ENCODE data around the gene PARD3. TPM values are rescaled to one million over a fixed set of nuclear protein-coding genes. Genes with fewer than 3 reads are reported as not detected.

PARD3 gene
- total RNA-seq, 1 donor from 2014 or later: 1.7 TPM

- no peaks in the 10 kb centered on the region for H3K4me1 Mint-ChIP-seq (ENCODE audit: low read depth)
- peaks cover 10% of the 10 kb centered on the region for H3K27me3 Mint-ChIP-seq (ENCODE audit: insufficient read depth)
- H3K9me3 Mint-ChIP-seq: no peaks in the 10 kb centered on the region
- intact Hi-C loops (cut with micrococcal nuclease): no loop called here
- no peak overlapping the region for H3K27ac Mint-ChIP-seq
- H3K36me3 Mint-ChIP-seq (ENCODE audit: low read depth): no peaks in the 10 kb centered on the region
- DNase-seq (ENCODE audit: low spot score): no peak
- no peak overlapping the region for H3K4me3 Mint-ChIP-seq
These were observed 666.8 kb downstream of the PARD3 start for GRCh38 chr10:34148305-34148657.

GRCh38 chr10:34147641-34148304, 667.3 kb downstream of the PARD3 start:
- Mint-ChIP-seq H3K36me3 (ENCODE audit: low read depth) (no peaks in the 10 kb centered on the region), H3K27ac (no peak overlapping the region), H3K4me3 (no peak overlapping the region), H3K9me3 (no peaks in the 10 kb centered on the region), H3K27me3 (ENCODE audit: insufficient read depth) (peaks cover 10% of the 10 kb centered on the region), H3K4me1 (ENCODE audit: low read depth) (no peaks in the 10 kb centered on the region)
- DNase-seq (ENCODE audit: low spot score): no peak
- intact Hi-C loops (cut with micrococcal nuclease): no loop called here

GRCh38 chr10:34145715-34146114, 669.4 kb downstream of the PARD3 start:
- H3K36me3 Mint-ChIP-seq (ENCODE audit: low read depth): no peaks in the 10 kb centered on the region
- intact Hi-C loops (cut with micrococcal nuclease): no loop called here
- H3K27me3 Mint-ChIP-seq (ENCODE audit: insufficient read depth): peaks cover 10% of the 10 kb centered on the region
- H3K4me1 Mint-ChIP-seq (ENCODE audit: low read depth): no peaks in the 10 kb centered on the region
- H3K4me3 Mint-ChIP-seq: no peak overlapping the region
- no peaks in the 10 kb centered on the region for H3K9me3 Mint-ChIP-seq
- H3K27ac Mint-ChIP-seq: no peak overlapping the region
- no peak for DNase-seq (ENCODE audit: low spot score)

DNA sequence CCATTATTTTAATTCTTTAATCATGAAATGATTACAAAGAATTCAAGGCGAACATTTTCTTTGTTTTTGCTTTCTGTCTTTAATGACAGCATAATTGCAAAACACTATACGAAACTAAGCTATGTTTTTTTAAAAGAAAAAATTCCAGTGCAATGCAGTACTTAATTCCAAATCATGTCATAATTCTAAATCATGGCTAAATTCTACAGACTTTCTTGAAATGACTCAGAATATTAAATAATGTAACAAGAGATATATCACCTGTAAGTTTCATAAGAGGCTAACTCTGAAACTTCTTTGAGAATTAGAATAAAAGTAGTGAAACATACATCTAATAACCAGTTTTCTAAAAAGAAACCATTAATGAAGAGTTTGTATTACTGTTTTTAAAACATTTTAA, 671.6 kb downstream of the PARD3 start:
- DNase-seq (ENCODE audit: low spot score): no peak
- H3K4me1 Mint-ChIP-seq (ENCODE audit: low read depth): no peaks in the 10 kb centered on the region
- no peaks in the 10 kb centered on the region for H3K36me3 Mint-ChIP-seq (ENCODE audit: low read depth)
- peaks cover 12% of the 10 kb centered on the region for H3K27me3 Mint-ChIP-seq (ENCODE audit: insufficient read depth)
- intact Hi-C loops (cut with micrococcal nuclease): no loop called here
- no peak overlapping the region for H3K4me3 Mint-ChIP-seq
- H3K27ac Mint-ChIP-seq: no peak overlapping the region
- no peaks in the 10 kb centered on the region for H3K9me3 Mint-ChIP-seq

DNA sequence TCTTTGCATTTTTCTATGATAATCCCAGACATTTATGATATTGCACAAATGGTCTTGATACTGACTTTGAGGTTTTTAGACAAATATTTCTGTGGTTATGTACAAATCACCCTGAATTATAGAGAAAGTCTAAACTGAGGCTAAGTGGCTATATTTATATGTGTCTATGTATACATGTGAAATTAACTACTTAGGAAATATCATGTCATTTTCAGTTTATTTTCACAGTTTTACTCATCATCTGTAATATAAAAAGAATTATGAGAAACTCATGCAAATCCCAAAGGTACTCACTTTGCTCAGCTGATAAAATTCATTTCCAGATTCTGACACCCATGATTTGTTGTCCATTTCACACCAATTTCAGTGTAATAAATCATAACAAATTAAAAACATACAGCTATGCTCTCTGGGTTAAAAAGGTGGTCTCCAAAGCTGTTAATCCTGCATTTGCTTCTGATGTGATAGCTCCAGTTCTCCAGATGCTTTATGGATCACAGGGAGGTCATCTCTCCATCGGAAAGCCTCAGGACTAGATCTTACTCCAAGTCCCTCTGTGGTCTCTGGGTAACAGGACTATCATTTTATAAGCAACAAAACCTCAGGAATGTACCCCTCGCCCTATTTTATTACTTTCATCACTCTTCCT, 673.9 kb downstream of the PARD3 start:
- Mint-ChIP-seq H3K27me3 (ENCODE audit: insufficient read depth) (peaks cover 9% of the 10 kb centered on the region), H3K4me3 (no peak overlapping the region), H3K9me3 (no peaks in the 10 kb centered on the region), H3K27ac (no peak overlapping the region), H3K4me1 (ENCODE audit: low read depth) (no peaks in the 10 kb centered on the region), H3K36me3 (ENCODE audit: low read depth) (no peaks in the 10 kb centered on the region)
- intact Hi-C loops (cut with micrococcal nuclease): no loop called here
- no peak for DNase-seq (ENCODE audit: low spot score)

- Mint-ChIP-seq H3K36me3 (ENCODE audit: low read depth) (no peaks in the 10 kb centered on the region), H3K9me3 (no peaks in the 10 kb centered on the region), H3K27me3 (ENCODE audit: insufficient read depth) (peaks cover 7% of the 10 kb centered on the region), H3K27ac (no peak overlapping the region), H3K4me1 (ENCODE audit: low read depth) (peaks cover 6% of the 10 kb centered on the region), H3K4me3 (no peak overlapping the region)
- DNase-seq (ENCODE audit: low spot score): no peak
- intact Hi-C loops (cut with micrococcal nuclease): no loop called here
These were observed 675.5 kb downstream of the PARD3 start for GRCh38 chr10:34139559-34139958.

DNA sequence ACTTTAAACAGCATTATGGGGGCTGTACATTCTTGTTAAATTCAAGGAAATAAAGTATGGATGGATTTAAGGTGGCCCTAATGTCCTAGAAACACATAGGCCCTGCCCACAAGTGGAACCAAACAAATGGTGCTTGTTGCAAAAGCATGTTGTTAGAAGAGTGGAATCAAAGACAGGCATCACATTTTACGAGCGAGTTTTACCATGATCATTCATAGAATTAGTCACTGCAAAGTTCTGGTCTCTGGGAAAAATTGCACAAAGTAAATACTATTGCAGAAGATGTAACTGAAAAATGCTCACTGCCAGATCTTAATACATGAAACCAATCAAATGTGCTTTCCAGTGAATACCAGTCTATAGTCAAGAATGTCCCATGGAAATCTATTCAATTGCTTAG, 677.1 kb downstream of the PARD3 start:
- H3K36me3 Mint-ChIP-seq (ENCODE audit: low read depth): no peaks in the 10 kb centered on the region
- H3K4me1 Mint-ChIP-seq (ENCODE audit: low read depth): peaks cover 6% of the 10 kb centered on the region
- peaks cover 7% of the 10 kb centered on the region for H3K27me3 Mint-ChIP-seq (ENCODE audit: insufficient read depth)
- no peaks in the 10 kb centered on the region for H3K9me3 Mint-ChIP-seq
- no peak overlapping the region for H3K27ac Mint-ChIP-seq
- DNase-seq (ENCODE audit: low spot score): no peak
- intact Hi-C loops (cut with micrococcal nuclease): no loop called here
- no peak overlapping the region for H3K4me3 Mint-ChIP-seq

- peaks cover 6% of the 10 kb centered on the region for H3K4me1 Mint-ChIP-seq (ENCODE audit: low read depth)
- H3K4me3 Mint-ChIP-seq: no peak overlapping the region
- peaks cover 7% of the 10 kb centered on the region for H3K27me3 Mint-ChIP-seq (ENCODE audit: insufficient read depth)
- no peak overlapping the region for H3K27ac Mint-ChIP-seq
- no peaks in the 10 kb centered on the region for H3K9me3 Mint-ChIP-seq
- no peaks in the 10 kb centered on the region for H3K36me3 Mint-ChIP-seq (ENCODE audit: low read depth)
- intact Hi-C loops (cut with micrococcal nuclease): no loop called here
- DNase-seq (ENCODE audit: low spot score): no peak
These were observed 677.9 kb downstream of the PARD3 start for GRCh38 chr10:34137201-34137600.

GRCh38 chr10:34135515-34135914, 679.6 kb downstream of the PARD3 start:
- Mint-ChIP-seq H3K9me3 (no peaks in the 10 kb centered on the region), H3K4me3 (no peak overlapping the region), H3K4me1 (ENCODE audit: low read depth) (peaks cover 6% of the 10 kb centered on the region), H3K27ac (no peak overlapping the region), H3K27me3 (ENCODE audit: insufficient read depth) (peaks cover 6% of the 10 kb centered on the region), H3K36me3 (ENCODE audit: low read depth) (no peaks in the 10 kb centered on the region)
- no peak for DNase-seq (ENCODE audit: low spot score)
- intact Hi-C loops (cut with micrococcal nuclease): no loop called here

GRCh38 chr10:34134602-34135001, 680.5 kb downstream of the PARD3 start:
- Mint-ChIP-seq H3K4me1 (ENCODE audit: low read depth) (peaks cover 6% of the 10 kb centered on the region), H3K4me3 (no peak overlapping the region), H3K27me3 (ENCODE audit: insufficient read depth) (no peaks in the 10 kb centered on the region), H3K9me3 (no peaks in the 10 kb centered on the region), H3K27ac (no peak overlapping the region), H3K36me3 (ENCODE audit: low read depth) (no peaks in the 10 kb centered on the region)
- DNase-seq (ENCODE audit: low spot score): no peak
- intact Hi-C loops (cut with micrococcal nuclease): no loop called here

DNA sequence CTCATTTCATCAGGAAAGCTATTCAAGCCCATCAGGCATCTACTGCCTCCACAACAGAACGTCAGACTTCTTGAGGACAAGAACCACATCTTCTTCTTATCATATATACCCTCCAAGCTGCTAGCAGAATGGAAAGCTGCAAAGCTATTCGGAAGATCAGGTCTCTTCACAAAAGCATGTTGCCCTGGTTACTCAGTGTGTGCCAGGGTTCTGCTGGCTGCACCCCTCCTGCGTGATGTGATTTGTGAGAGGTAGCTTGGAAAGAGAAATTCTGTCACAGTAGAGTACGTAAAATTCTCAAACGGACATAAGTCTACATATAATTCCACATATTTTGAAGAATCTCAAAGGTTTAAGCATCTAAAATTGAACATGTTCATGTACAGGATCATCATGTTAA, 681.7 kb downstream of the PARD3 start:
- H3K9me3 Mint-ChIP-seq: no peaks in the 10 kb centered on the region
- no peaks in the 10 kb centered on the region for H3K27me3 Mint-ChIP-seq (ENCODE audit: insufficient read depth)
- H3K4me1 Mint-ChIP-seq (ENCODE audit: low read depth): peaks cover 6% of the 10 kb centered on the region
- no peak overlapping the region for H3K4me3 Mint-ChIP-seq
- no peak overlapping the region for H3K27ac Mint-ChIP-seq
- intact Hi-C loops (cut with micrococcal nuclease): no loop called here
- H3K36me3 Mint-ChIP-seq (ENCODE audit: low read depth): no peaks in the 10 kb centered on the region
- DNase-seq (ENCODE audit: low spot score): no peak

- H3K9me3 Mint-ChIP-seq: no peaks in the 10 kb centered on the region
- H3K4me3 Mint-ChIP-seq: no peak overlapping the region
- H3K4me1 Mint-ChIP-seq (ENCODE audit: low read depth): peaks cover 6% of the 10 kb centered on the region
- no peak overlapping the region for H3K27ac Mint-ChIP-seq
- intact Hi-C loops (cut with micrococcal nuclease): no loop called here
- H3K36me3 Mint-ChIP-seq (ENCODE audit: low read depth): no peaks in the 10 kb centered on the region
- H3K27me3 Mint-ChIP-seq (ENCODE audit: insufficient read depth): peaks cover 2% of the 10 kb centered on the region
- DNase-seq (ENCODE audit: low spot score): no peak
These were observed 683.9 kb downstream of the PARD3 start for GRCh38 chr10:34131152-34131551.

- Mint-ChIP-seq H3K36me3 (ENCODE audit: low read depth) (no peaks in the 10 kb centered on the region), H3K4me1 (ENCODE audit: low read depth) (peaks cover 11% of the 10 kb centered on the region), H3K9me3 (no peaks in the 10 kb centered on the region), H3K27ac (no peak overlapping the region), H3K27me3 (ENCODE audit: insufficient read depth) (peaks cover 2% of the 10 kb centered on the region), H3K4me3 (no peak overlapping the region)
- no peak for DNase-seq (ENCODE audit: low spot score)
- intact Hi-C loops (cut with micrococcal nuclease): loop anchor here (10.0 kb wide), 1 partner anchor 247 kb away; no protein-coding TSS in a partner anchor
These were observed 687.4 kb downstream of the PARD3 start for GRCh38 chr10:34127676-34128075.

Measured in activated T-helper 1 cell treated with anti-CD3 and anti-CD28 coated beads, Interleukin-12 subunit alpha, Interleukin-12 subunit beta, Interleukin-2, Interleukin-4 antibody, amounts not matched to agents 30 ng/mL and 10 ng/mL and 1 ng/mL, durations not matched to agents 14 hours and 24 hours and 36 hours (primary cell).